SH-SY5Y (cell line): Measurements from ENCODE around the gene CHD2.

ENCODE experiments used
- GATA2 ChIP-seq: IDR thresholded peaks from 2 replicates; pipeline ENCODE4 v1.6.1; 2011; ENCODE audit warnings: mild to moderate bottlenecking, low read depth, low read length
- GATA3 ChIP-seq: IDR thresholded peaks from 2 replicates; pipeline ENCODE4 v1.6.1; 2011; ENCODE audit warnings: low read depth, mild to moderate bottlenecking, low read length, moderate library complexity

DNA sequence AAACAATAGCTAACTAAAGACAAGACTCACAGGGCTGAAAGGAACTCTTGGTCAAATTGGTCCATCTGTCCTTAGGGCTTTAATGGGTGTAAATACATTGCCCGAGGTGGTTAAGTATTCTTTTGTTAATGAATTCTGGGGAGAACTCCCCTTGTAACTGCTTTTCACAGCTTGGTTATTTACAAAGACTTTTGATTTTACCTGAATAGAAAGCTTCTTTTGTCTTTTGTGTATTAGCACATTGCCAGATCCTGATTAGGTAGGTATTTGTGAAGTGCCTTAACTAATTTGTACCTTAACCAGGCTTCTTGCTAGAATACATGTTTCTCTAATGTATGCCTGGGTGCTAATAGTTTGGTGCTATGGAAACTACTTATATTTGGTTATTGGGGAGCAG is 14.0 kb downstream of the CHD2 start:
- TF ChIP-seq GATA2 (no peak), GATA3 (no peak)
